NCI-H2107 treated with DMSO at 0.1 percent for 48 hours (cell line): ENCODE results near the gene FARS2.
"Not testable (repeated sequence)": the region's sequence is repeated elsewhere in the genome, so short reads cannot be mapped to it uniquely, and the experiment has no call there.

Experiments
- DNase-seq: peaks from one replicate; lab custom pipeline; 2025; ENCODE audit not compliant: unreplicated experiment; lab: John Stamatoyannopoulos, UW

The FARS2 gene

GRCh38 chr6:5677219-5678000 is 416.1 kb downstream of the FARS2 start:
- no peak for DNase-seq

- no peak for DNase-seq
These were observed 418.0 kb downstream of the FARS2 start for GRCh38 chr6:5679270-5679669.

DNA sequence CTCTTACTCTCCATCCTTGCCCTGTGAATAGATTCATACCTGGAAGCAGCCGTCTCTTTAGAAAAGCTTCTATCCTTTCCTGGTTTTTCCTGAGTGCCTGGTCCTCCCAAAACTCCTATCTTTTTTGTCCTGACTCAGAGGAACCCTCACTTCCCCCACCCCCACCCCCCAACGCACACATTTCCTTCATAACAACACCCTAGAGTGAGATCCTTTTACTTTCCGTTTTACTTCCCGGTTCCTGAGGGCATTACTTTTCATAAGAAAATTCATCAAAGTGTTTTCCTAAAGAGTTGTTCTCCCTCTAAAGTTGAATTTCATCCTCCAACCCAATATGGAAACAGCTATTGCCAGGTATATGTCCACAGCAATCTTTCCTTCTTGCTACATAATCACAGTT is 418.4 kb downstream of the FARS2 start:
- DNase-seq, result no peak

DNA sequence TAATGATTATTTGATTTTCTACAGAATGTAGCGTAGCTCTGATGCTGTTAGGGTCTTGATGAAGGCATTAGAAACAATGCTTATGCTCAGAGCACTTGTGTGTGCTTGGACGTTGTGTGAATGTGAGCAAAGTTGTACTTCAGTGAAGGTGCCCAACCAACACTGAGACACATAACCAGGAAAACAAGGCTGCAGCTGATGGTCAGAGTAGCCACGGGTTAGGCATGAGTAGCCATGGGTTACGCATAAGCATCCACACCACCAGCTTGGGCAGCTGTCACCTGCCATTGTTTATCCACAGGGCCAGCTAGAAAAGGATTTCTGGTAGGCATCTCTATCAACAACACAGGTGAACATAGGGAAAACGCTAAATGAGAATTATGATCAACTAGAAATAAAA is 418.8 kb downstream of the FARS2 start:
- DNase-seq, result no peak

- no peak for DNase-seq
These were observed 420.2 kb downstream of the FARS2 start for GRCh38 chr6:5681480-5681879.

GRCh38 chr6:5682530-5682929 is 421.2 kb downstream of the FARS2 start:
- no peak for DNase-seq

GRCh38 chr6:5683747-5684146 is 422.4 kb downstream of the FARS2 start:
- DNase-seq, result not testable (repeated sequence)

DNA sequence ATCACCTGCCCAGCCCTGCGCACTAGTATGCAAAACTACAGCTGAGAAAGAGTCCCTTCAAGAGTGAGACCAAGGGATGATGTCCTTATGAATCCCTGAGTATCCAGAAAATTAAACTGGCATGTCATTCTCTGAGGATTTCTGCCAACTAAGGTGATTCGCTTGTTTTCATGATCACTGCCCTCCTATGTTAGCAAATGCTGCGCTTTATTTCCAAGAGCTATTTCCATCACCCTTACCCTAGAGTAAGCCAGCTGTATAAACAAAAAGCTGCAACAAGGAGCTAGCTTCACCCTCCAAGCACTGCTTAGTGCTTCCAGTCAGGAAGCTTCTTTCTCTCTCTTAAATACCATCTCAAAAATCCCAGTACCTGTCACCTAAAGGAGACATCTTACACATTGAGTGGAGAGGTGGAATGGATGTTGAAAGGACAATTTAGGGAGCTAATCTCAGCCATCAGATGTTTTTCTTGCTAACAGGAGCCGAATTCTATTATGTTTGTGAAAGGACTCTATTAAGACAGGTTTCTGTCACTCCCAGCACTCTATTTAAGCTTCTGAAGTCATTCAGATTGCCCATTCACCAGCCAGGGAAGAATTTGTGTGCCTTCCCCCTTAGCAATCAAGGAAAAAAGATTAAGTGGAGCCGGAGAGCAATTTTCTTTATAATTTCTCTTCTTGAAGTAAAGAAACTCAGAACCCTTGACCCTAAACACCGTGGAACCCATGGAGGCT is 423.2 kb downstream of the FARS2 start:
- no peak for DNase-seq

GRCh38 chr6:5693225-5694145 is 432.2 kb downstream of the FARS2 start:
- no peak for DNase-seq

GRCh38 chr6:5695260-5696245 is 434.2 kb downstream of the FARS2 start:
- no peak for DNase-seq

DNA sequence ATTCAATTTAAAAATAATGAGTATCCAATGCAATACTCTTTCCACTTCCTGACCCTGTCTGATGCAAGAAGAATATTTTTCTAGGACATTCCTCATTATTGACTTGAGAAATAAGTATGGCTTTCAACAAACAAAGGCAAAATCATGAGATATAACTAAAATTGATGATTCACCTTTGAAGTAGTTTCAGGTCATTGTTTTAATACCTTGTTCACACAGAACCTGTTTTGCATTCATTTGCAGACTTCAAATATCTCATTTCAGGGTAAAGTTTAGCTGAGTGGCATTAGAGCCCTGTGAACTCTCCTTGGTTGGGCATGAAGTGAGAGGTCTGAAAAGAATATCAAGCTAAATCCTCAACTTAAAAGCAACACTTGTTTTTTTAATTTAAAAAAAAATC is 436.2 kb downstream of the FARS2 start:
- no peak for DNase-seq

GRCh38 chr6:5698318-5698717 is 437.0 kb downstream of the FARS2 start:
- no peak for DNase-seq

GRCh38 chr6:5699064-5699463 is 437.8 kb downstream of the FARS2 start:
- not testable (repeated sequence) for DNase-seq

- DNase-seq, result no peak
These were observed 439.9 kb downstream of the FARS2 start for GRCh38 chr6:5701174-5701573.

DNA sequence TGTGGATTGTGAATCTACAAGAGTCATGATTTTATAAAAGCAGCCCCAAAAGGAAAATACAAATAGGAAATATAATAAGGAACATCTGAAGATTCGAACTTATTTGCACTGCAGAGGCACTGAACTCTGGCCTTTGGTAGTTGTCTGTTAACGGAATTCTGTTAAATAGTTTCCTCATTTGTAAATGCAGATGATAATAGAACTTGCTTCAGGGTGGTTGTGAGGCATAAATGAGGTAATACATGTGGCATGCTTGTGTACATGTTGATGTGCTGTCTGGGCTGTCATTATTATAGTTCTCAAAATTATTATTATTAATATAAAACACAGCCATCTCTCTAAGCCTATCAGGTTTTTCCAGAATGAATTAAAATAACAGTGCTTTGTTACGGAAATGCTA is 443.4 kb downstream of the FARS2 start:
- no peak for DNase-seq

DNA sequence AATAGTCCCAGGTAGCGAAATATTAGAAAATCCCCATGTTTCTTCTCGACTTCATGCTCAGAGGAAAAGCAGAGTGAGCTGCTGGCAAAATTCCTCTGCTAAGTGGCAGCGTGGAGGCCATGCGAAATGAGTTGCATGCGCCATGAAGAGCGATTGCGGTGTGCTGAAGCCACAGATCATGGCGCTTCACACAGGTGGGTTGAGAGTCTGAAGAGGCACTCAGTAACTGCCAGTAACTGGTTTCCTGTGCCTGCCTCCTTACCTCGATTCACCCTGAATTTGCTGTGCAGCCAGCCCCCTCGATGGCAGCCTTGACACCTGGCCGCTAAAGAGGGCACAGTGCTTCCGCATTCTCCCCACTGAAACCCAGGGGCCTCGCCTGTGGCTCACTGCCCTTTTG is 443.9 kb downstream of the FARS2 start:
- no peak for DNase-seq

GRCh38 chr6:5706124-5707033 is 445.1 kb downstream of the FARS2 start:
- DNase-seq, result no peak

- no peak for DNase-seq
These were observed 446.1 kb downstream of the FARS2 start for GRCh38 chr6:5707281-5708045.
